GM18858 (cell line): ENCODE results near the gene ZNF618.

Source experiments
- ATAC-seq: cut with Tn5 transposase; IDR thresholded peaks from one replicate; pipeline ENCODE4 v1.9.1; 2021; ENCODE audit not compliant: unreplicated experiment

The ZNF618 gene

GRCh38 chr9:114090798-114091197, 214.7 kb downstream of the ZNF618 start:
- ATAC-seq = no peak

- ATAC-seq = no peak
Observed at GRCh38 chr9:114091711-114092110, 215.6 kb downstream of the ZNF618 start.

GRCh38 chr9:114092336-114092735, 216.2 kb downstream of the ZNF618 start:
- ATAC-seq = no peak

- no peak for ATAC-seq
Observed at GRCh38 chr9:114093031-114093471, 216.9 kb downstream of the ZNF618 start.

- no peak for ATAC-seq
Observed at GRCh38 chr9:114093761-114094505, 217.8 kb downstream of the ZNF618 start.

- ATAC-seq = no peak
Observed at GRCh38 chr9:114094971-114095370, 218.9 kb downstream of the ZNF618 start.

- no peak for ATAC-seq
Observed at GRCh38 chr9:114096041-114096511, 220.0 kb downstream of the ZNF618 start.

- ATAC-seq = no peak
Observed at GRCh38 chr9:114096866-114097612, 220.9 kb downstream of the ZNF618 start.

GRCh38 chr9:114097613-114098020, 221.5 kb downstream of the ZNF618 start:
- ATAC-seq = no peak

GRCh38 chr9:114098021-114098935, 222.2 kb downstream of the ZNF618 start:
- no peak for ATAC-seq

GRCh38 chr9:114098936-114099668, 223.0 kb downstream of the ZNF618 start, which contains the start of gene KIF12:
Gene KIF12, minus strand, starts transcription at chr9:114099292. Its CDS starts 16 bp downstream, at chr9:114099276.
- no peak for ATAC-seq

- ATAC-seq = no peak
Observed at GRCh38 chr9:114099669-114100270, 223.7 kb downstream of the ZNF618 start.

GRCh38 chr9:114100536-114100935, 224.4 kb downstream of the ZNF618 start:
- no peak for ATAC-seq

- no peak for ATAC-seq
Observed at GRCh38 chr9:114102484-114102883, 226.4 kb downstream of the ZNF618 start.

- no peak for ATAC-seq
Observed at GRCh38 chr9:114105236-114105635, 229.1 kb downstream of the ZNF618 start.
